ENCODE measurements around the gene SALL4.

DNA sequence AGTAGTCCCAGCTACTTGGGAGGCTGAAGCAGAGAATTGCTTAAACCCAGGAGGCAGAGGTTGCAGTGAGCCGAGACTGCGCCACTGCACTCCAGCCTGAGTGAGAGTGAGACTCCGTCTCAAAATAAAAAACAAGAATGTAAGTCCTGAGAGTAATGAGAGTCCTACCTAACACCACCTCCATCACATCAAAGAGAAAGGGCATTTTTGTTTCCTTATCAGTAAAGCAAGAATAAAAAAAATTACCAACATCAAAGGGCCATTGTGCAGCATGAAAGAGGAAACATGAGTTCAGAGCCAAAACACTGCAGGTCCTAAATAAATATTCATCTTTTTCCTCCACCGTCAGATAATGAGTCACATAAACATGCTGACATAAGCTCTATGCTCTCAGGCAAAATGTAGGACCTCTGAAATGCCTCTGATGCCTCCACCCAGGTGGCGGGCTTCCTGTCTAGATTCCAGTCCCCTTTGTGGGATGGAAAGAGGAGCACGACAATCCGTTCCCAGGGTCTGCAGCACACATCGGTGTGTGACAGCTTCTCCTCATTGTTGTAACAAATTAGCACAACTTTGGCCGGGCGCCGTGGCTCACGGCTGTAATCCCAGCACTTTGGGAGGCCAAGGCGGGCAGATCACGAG is 41.3 kb downstream of the SALL4 start:
- TF ChIP-seq CTCF (IDR thresholded peaks at IDR 0.05; ENCODE audit: low read depth, low read length) (no peak), EZH2phosphoT487 (IDR thresholded peaks at IDR 0.05; ENCODE audit: low read depth) (no peak)

Measured in OCI-LY3 (cell line).